ENCODE measurements around the gene UBAP1L.

UBAP1L gene

DNA sequence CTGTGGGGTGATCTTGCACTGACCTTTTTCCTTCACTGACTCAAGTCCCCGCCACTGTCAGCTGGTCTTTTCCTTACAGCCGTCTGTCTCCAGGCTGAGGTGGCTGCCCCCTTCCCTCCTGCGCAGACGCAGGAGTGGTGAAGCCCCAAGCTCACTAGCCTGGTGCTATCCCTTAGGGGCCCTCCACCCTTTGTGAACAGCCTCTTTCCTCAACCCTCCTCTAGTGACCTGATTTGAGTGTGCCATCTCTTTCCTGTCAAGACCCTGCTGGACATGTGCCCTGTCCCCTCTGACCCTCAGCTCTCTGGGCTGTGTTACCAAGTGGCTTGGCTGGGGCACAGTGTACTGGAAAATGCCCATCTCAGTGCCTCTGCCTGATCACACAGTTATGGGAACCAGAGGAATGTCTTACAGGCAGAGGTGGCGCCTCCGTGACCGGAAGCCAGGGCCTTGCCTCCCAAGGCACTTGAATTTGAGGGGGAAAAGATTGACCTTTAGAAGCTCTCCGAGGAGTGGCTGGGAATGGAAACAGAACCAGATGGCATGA, 29.7 kb downstream of the UBAP1L start:
- peaks cover 67% of the 10 kb centered on the region for H3K4me1 ChIP-seq (ENCODE audit: control insufficient read depth, insufficient read depth, low read length)

DNA sequence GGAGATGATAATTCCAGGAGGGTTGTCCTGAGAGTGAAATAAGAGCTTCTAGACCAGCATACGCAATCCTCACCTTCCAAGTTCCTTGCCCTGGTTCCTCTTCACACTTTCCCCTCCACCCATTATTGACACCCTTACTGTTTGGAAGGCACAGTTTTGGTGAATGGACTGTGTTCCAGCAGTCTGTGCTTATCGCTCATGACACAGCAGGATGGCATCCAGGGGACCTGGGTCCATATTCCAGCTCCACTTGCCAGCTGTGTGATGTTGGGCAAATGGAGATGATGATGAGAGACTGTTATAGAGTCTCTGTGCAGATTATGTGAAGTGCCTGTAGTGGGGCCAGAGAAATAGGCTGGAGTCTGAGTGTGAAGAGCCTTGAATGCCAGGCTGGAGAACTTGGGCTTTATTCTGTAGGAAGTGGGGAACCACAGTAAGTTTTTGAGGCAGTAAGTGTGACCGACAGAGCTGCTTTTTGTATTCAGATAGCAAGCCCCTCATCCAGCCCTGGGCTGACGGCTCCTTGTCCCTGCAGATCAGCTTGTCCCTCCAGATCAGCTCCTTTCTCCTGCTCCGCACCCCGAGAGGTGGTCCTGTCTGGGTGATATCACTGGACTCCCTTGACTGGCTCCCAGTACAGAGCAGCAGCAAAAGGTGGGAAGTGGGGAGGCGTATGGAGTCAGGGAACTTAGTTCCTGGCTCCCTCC, 30.3 kb downstream of the UBAP1L start:
- peaks cover 47% of the 10 kb centered on the region for H3K27me3 ChIP-seq (ENCODE audit: control insufficient read depth, insufficient read depth, low read length, poor library complexity, severe bottlenecking)
- peaks cover 67% of the 10 kb centered on the region for H3K4me1 ChIP-seq (ENCODE audit: control insufficient read depth, insufficient read depth, low read length)
- WGBS, 2 experiments = 89% methylated on average over 7 of the region's 7 CpGs
- H3K36me3 ChIP-seq (ENCODE audit: control insufficient read depth, insufficient read depth, low read length) = no peaks in the 10 kb centered on the region
- H3K9me3 ChIP-seq (ENCODE audit: control insufficient read depth, low read length) = no peaks in the 10 kb centered on the region
- no peak overlapping the region for H3K4me3 ChIP-seq (ENCODE audit: insufficient read depth, low read depth, low read length)
- no peak overlapping the region for H3K27ac ChIP-seq (ENCODE audit: insufficient read depth, low read depth, low read length, poor library complexity, severe bottlenecking)

More for the DNA sequence above, 29.7 kb downstream of the UBAP1L start:
- WGBS, 2 experiments = 89% methylated on average over 8 of the region's 8 CpGs
- H3K36me3 ChIP-seq (ENCODE audit: control insufficient read depth, insufficient read depth, low read length) = no peaks in the 10 kb centered on the region
- peaks cover 47% of the 10 kb centered on the region for H3K27me3 ChIP-seq (ENCODE audit: control insufficient read depth, insufficient read depth, low read length, poor library complexity, severe bottlenecking)
- no peaks in the 10 kb centered on the region for H3K9me3 ChIP-seq (ENCODE audit: control insufficient read depth, low read length)
- H3K27ac ChIP-seq (ENCODE audit: insufficient read depth, low read depth, low read length, poor library complexity, severe bottlenecking) = no peak overlapping the region
- H3K4me3 ChIP-seq (ENCODE audit: insufficient read depth, low read depth, low read length) = no peak overlapping the region

DNA sequence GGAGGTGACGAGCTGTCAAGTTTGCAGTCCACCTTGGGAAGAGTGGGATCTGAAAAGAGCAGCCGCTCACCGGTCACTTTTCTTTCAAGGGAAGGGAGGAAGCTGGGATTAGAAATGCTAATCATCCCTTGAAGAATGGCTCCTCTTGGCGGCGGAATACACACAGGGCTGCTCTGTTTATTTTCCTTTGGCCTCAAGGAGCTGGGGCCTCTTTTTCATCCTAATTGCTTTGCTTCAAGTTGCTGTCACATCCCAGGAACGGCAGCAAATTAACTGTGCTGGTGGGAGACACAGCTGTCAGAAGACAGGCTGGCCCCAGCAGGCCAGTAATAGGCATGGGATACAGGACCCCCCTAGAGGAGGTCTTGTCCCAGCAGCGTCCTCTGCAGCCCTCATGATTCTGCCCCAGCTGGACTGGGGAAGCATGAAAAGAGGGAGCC, 31.7 kb downstream of the UBAP1L start:
- H3K4me1 ChIP-seq (ENCODE audit: control insufficient read depth, insufficient read depth, low read length) = peaks cover 55% of the 10 kb centered on the region
- H3K27me3 ChIP-seq (ENCODE audit: control insufficient read depth, insufficient read depth, low read length, poor library complexity, severe bottlenecking) = peaks cover 60% of the 10 kb centered on the region
- no peaks in the 10 kb centered on the region for H3K36me3 ChIP-seq (ENCODE audit: control insufficient read depth, insufficient read depth, low read length)
- WGBS, 2 experiments = 0 to 1% methylated on average over 7 of the region's 7 CpGs
- H3K9me3 ChIP-seq (ENCODE audit: control insufficient read depth, low read length) = no peaks in the 10 kb centered on the region
- H3K4me3 ChIP-seq (ENCODE audit: insufficient read depth, low read depth, low read length) = no peak overlapping the region
- peak overlapping the region; percentile 91 for H3K27ac ChIP-seq (ENCODE audit: insufficient read depth, low read depth, low read length, poor library complexity, severe bottlenecking)

DNA sequence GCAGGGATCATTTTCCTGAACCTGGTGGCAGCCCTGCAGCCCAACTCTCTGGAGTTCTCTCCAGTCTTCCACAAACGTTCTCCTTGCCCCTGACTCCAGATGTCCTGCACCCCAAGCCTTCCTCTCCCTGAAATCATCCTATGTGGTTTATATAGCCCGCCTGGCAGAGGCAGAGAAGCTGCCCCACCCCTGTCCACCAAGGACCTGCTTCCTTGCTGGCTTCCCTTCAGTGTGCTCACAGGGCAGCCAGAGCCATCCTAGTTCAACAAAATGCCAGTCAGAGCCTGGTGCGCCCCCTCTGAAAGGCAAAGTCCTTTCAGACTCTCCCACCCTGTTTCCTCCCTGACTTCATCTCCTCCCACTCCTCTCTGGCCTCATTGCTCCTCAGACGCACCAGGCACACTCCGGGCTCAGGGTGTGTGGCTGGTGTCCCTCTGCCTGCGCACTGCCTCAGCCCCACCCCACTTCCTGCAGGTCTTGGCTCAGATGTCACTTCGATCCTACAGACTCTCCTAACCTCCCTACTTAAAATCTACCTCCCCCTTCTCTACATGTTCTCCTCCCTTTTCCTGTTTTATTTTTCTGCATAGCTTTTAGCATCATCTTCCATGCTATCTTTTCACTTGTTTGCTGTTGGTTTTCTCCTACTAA, 32.6 kb downstream of the UBAP1L start:
- H3K9me3 ChIP-seq (ENCODE audit: control insufficient read depth, low read length) = no peaks in the 10 kb centered on the region
- WGBS, 2 experiments = 24 to 25% methylated on average over 7 of the region's 7 CpGs
- peaks cover 47% of the 10 kb centered on the region for H3K4me1 ChIP-seq (ENCODE audit: control insufficient read depth, insufficient read depth, low read length)
- peaks cover 66% of the 10 kb centered on the region for H3K27me3 ChIP-seq (ENCODE audit: control insufficient read depth, insufficient read depth, low read length, poor library complexity, severe bottlenecking)
- no peaks in the 10 kb centered on the region for H3K36me3 ChIP-seq (ENCODE audit: control insufficient read depth, insufficient read depth, low read length)
- H3K4me3 ChIP-seq (ENCODE audit: insufficient read depth, low read depth, low read length) = no peak overlapping the region
- H3K27ac ChIP-seq (ENCODE audit: insufficient read depth, low read depth, low read length, poor library complexity, severe bottlenecking) = peak overlapping the region; percentile 91

DNA sequence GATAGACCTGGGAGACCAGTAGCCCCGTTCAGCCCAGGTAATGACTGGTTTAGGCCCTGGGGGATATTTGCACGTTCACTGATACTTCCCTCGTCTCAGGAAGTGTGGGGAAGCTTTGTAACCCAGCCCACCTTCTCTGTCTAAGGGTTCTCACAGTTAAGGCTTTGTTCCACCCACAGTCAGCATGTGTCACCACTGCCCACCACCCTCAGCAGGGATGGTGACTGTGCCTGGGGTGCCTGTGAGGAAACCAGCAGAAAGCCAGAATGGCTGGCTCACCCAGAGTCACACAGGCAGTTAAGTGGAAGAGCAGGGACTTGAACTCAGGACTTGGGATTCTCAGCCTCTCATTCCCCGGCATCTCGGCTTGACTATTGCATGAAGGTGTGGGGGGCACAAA, 33.2 kb downstream of the UBAP1L start:
- no peak overlapping the region for H3K4me3 ChIP-seq (ENCODE audit: insufficient read depth, low read depth, low read length)
- no peaks in the 10 kb centered on the region for H3K36me3 ChIP-seq (ENCODE audit: control insufficient read depth, insufficient read depth, low read length)
- 87 to 93% methylated on average over 5 of the region's 5 CpGs for WGBS, 2 experiments
- H3K27me3 ChIP-seq (ENCODE audit: control insufficient read depth, insufficient read depth, low read length, poor library complexity, severe bottlenecking) = peaks cover 64% of the 10 kb centered on the region
- no peaks in the 10 kb centered on the region for H3K9me3 ChIP-seq (ENCODE audit: control insufficient read depth, low read length)
- H3K4me1 ChIP-seq (ENCODE audit: control insufficient read depth, insufficient read depth, low read length) = peaks cover 41% of the 10 kb centered on the region
- no peak overlapping the region for H3K27ac ChIP-seq (ENCODE audit: insufficient read depth, low read depth, low read length, poor library complexity, severe bottlenecking)

DNA sequence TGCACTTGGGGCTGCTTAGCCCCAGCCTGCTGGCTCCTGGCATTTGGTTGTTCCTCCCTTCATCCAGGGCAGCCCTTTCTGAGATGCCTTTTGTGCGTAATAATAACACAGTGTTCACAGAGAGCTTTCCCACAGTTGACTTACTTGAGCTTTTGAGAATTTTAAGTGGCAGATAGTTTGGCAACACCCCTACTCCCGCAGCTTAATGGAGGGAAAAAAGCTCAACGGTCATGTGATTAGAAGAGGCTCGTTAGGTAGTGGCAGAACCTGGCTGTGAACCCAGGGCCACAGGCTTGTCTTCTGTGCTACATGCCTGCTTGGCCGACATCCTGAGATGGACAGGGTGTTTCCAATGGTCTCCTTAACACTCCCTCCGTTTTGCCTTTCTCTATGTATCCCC, 33.7 kb downstream of the UBAP1L start:
- H3K9me3 ChIP-seq (ENCODE audit: control insufficient read depth, low read length) = no peaks in the 10 kb centered on the region
- no peaks in the 10 kb centered on the region for H3K36me3 ChIP-seq (ENCODE audit: control insufficient read depth, insufficient read depth, low read length)
- WGBS, 2 experiments = 85 to 88% methylated on average over 6 of the region's 6 CpGs
- H3K4me3 ChIP-seq (ENCODE audit: insufficient read depth, low read depth, low read length) = no peak overlapping the region
- peaks cover 62% of the 10 kb centered on the region for H3K27me3 ChIP-seq (ENCODE audit: control insufficient read depth, insufficient read depth, low read length, poor library complexity, severe bottlenecking)
- H3K4me1 ChIP-seq (ENCODE audit: control insufficient read depth, insufficient read depth, low read length) = peaks cover 39% of the 10 kb centered on the region
- no peak overlapping the region for H3K27ac ChIP-seq (ENCODE audit: insufficient read depth, low read depth, low read length, poor library complexity, severe bottlenecking)

DNA sequence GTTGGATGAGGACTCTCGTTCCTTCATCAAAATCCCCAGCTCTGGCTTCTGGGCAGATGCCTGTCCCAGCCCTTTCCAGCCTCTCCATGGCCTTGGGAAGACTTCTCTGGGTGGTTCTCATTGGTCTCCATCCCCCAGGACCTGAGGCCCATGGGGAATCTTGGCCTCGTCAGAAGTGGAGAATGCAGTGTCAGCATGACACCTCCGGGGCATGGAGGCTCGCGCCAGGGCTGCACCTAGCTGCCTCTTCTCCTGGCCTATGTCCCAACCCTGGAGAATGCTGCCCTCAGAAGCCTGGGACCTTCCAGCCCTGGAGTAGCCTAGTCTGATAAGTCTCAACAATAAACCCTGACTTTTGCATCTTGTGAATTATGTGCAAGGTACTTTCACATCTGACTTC, 35.4 kb downstream of the UBAP1L start:
- no peaks in the 10 kb centered on the region for H3K9me3 ChIP-seq (ENCODE audit: control insufficient read depth, low read length)
- no peaks in the 10 kb centered on the region for H3K36me3 ChIP-seq (ENCODE audit: control insufficient read depth, insufficient read depth, low read length)
- peaks cover 29% of the 10 kb centered on the region for H3K4me1 ChIP-seq (ENCODE audit: control insufficient read depth, insufficient read depth, low read length)
- peaks cover 46% of the 10 kb centered on the region for H3K27me3 ChIP-seq (ENCODE audit: control insufficient read depth, insufficient read depth, low read length, poor library complexity, severe bottlenecking)
- 88 to 89% methylated on average over 5 of the region's 5 CpGs for WGBS, 2 experiments
- no peak overlapping the region for H3K27ac ChIP-seq (ENCODE audit: insufficient read depth, low read depth, low read length, poor library complexity, severe bottlenecking)
- no peak overlapping the region for H3K4me3 ChIP-seq (ENCODE audit: insufficient read depth, low read depth, low read length)

DNA sequence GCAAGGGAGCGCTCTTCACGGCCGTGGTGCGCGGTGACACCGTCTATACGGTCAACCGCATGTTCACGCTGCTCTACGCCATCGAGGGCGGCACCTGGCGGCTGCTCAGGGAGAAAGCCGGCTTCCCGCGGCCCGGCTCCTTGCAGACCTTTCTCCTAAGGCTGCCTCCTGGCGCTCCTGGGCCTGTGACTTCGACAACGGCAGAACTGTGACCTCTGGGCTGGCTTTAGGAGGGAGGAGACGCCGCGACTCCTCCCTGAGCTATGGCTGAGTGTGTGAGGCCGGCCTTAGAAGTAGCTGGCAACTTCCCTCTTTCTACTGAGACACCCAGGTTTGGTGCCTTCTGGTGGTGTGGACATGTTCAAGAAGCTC, 37.0 kb downstream of the UBAP1L start:
- no peak overlapping the region for H3K4me3 ChIP-seq (ENCODE audit: insufficient read depth, low read depth, low read length)
- H3K36me3 ChIP-seq (ENCODE audit: control insufficient read depth, insufficient read depth, low read length) = no peaks in the 10 kb centered on the region
- no peaks in the 10 kb centered on the region for H3K9me3 ChIP-seq (ENCODE audit: control insufficient read depth, low read length)
- H3K27ac ChIP-seq (ENCODE audit: insufficient read depth, low read depth, low read length, poor library complexity, severe bottlenecking) = no peak overlapping the region
- peaks cover 43% of the 10 kb centered on the region for H3K27me3 ChIP-seq (ENCODE audit: control insufficient read depth, insufficient read depth, low read length, poor library complexity, severe bottlenecking)
- H3K4me1 ChIP-seq (ENCODE audit: control insufficient read depth, insufficient read depth, low read length) = peaks cover 17% of the 10 kb centered on the region
- WGBS, 2 experiments = 54 to 59% methylated on average over 24 of the region's 24 CpGs

DNA sequence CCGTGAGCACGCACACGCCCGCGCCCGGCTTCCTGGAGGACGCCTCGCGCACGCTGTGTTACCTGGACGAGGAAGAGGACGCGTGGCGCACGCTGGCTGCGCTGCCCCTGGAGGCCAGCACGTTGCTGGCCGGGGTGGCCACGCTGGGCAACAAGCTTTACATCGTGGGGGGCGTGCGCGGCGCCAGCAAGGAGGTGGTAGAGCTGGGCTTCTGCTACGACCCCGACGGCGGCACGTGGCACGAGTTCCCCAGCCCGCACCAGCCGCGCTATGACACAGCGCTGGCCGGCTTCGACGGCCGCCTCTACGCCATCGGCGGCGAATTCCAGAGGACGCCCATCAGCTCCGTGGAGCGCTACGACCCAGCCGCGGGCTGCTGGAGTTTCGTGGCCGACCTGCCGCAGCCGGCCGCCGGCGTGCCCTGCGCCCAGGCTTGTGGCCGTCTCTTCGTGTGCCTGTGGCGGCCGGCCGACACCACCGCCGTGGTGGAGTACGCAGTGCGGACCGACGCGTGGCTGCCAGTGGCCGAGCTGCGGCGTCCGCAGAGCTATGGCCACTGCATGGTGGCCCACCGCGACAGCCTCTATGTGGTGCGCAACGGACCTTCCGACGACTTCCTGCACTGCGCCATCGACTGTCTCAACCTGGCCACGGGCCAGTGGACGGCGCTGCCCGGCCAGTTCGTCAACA, 37.6 kb downstream of the UBAP1L start:
- H3K4me3 ChIP-seq (ENCODE audit: insufficient read depth, low read depth, low read length) = no peak overlapping the region
- no peak overlapping the region for H3K27ac ChIP-seq (ENCODE audit: insufficient read depth, low read depth, low read length, poor library complexity, severe bottlenecking)
- H3K27me3 ChIP-seq (ENCODE audit: control insufficient read depth, insufficient read depth, low read length, poor library complexity, severe bottlenecking) = peaks cover 42% of the 10 kb centered on the region
- H3K9me3 ChIP-seq (ENCODE audit: control insufficient read depth, low read length) = no peaks in the 10 kb centered on the region
- H3K4me1 ChIP-seq (ENCODE audit: control insufficient read depth, insufficient read depth, low read length) = peaks cover 12% of the 10 kb centered on the region
- H3K36me3 ChIP-seq (ENCODE audit: control insufficient read depth, insufficient read depth, low read length) = no peaks in the 10 kb centered on the region
- WGBS, 2 experiments = 93% methylated on average over 85 of the region's 85 CpGs

Data from ectodermal cell (in vitro differentiated cells).